ENCODE measurements around the gene PGS1. TPM values are rescaled to one million over a fixed set of nuclear protein-coding genes. Genes with fewer than 3 reads are reported as not detected.

PGS1 gene
- total RNA-seq, 6 experiments from 2014 or later, result 20.2 to 26.1 (median 24.5) TPM

- TF ChIP-seq, protein P1, sequence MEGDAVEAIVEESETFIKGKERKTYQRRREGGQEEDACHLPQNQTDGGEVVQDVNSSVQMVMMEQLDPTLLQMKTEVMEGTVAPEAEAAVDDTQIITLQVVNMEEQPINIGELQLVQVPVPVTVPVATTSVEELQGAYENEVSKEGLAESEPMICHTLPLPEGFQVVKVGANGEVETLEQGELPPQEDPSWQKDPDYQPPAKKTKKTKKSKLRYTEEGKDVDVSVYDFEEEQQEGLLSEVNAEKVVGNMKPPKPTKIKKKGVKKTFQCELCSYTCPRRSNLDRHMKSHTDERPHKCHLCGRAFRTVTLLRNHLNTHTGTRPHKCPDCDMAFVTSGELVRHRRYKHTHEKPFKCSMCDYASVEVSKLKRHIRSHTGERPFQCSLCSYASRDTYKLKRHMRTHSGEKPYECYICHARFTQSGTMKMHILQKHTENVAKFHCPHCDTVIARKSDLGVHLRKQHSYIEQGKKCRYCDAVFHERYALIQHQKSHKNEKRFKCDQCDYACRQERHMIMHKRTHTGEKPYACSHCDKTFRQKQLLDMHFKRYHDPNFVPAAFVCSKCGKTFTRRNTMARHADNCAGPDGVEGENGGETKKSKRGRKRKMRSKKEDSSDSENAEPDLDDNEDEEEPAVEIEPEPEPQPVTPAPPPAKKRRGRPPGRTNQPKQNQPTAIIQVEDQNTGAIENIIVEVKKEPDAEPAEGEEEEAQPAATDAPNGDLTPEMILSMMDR (IDR thresholded peaks at IDR 0.05), result no peak
- Mint-ChIP-seq H3K4me1 (ENCODE audit: low read depth) (peaks cover 17% of the 10 kb centered on the region), H3K4me3 (no peak overlapping the region), H3K27ac (no peak overlapping the region), H3K9me3 (no peaks in the 10 kb centered on the region), H3K27me3 (ENCODE audit: insufficient read depth) (peaks cover 2% of the 10 kb centered on the region; the same call in 1 of the 2 replicates), H3K36me3 (ENCODE audit: low read depth) (peaks cover 14% of the 10 kb centered on the region)
- DNase-seq, result no peak
Measured at GRCh38 chr17:78423961-78424675, 45.7 kb downstream of the PGS1 start.

GRCh38 chr17:78425429-78425828 lies 47.0 kb downstream of the PGS1 start:
- Mint-ChIP-seq H3K27me3 (ENCODE audit: insufficient read depth) (peaks cover 2% of the 10 kb centered on the region; the same call in 1 of the 2 replicates), H3K4me3 (no peak overlapping the region), H3K36me3 (ENCODE audit: low read depth) (peaks cover 19% of the 10 kb centered on the region), H3K4me1 (ENCODE audit: low read depth) (peaks cover 6% of the 10 kb centered on the region), H3K9me3 (no peaks in the 10 kb centered on the region), H3K27ac (no peak overlapping the region)
- DNase-seq, result no peak
- TF ChIP-seq, protein P1 (IDR thresholded peaks at IDR 0.05), result no peak

GRCh38 chr17:78426293-78426879 lies 47.9 kb downstream of the PGS1 start:
- TF ChIP-seq, protein P1 (IDR thresholded peaks at IDR 0.05), result no peak
- peaks cover 14% of the 10 kb centered on the region for H3K36me3 Mint-ChIP-seq (ENCODE audit: low read depth)
- no peaks in the 10 kb centered on the region for H3K9me3 Mint-ChIP-seq
- H3K27me3 Mint-ChIP-seq (ENCODE audit: insufficient read depth), result peaks cover 2% of the 10 kb centered on the region; the same call in 1 of the 2 replicates
- H3K4me3 Mint-ChIP-seq, result no peak overlapping the region
- DNase-seq, result no peak
- no peak overlapping the region for H3K27ac Mint-ChIP-seq
- H3K4me1 Mint-ChIP-seq (ENCODE audit: low read depth), result no peaks in the 10 kb centered on the region

DNA sequence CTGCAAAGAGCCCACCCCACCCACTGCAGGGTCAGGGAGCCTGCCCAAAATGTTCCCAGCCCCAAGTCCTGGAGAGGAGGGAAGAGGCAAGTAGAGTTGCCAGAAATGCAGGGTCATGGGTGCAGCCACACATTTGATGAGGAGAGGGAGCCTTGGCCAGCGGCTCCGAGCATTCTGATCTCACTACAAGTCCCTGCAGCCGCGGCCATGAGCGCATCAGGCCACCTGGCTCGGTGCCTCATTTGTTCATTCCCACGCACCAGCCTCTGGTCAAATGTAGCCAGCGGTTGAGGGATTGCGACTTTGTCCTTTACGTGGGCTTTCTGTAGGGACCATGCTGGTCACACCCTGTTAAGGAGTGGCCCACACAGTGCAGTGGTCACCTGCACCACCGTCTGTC lies 48.7 kb downstream of the PGS1 start:
- TF ChIP-seq, protein P1 (IDR thresholded peaks at IDR 0.05), result no peak
- Mint-ChIP-seq H3K36me3 (ENCODE audit: low read depth) (peaks cover 10% of the 10 kb centered on the region), H3K27ac (no peak overlapping the region), H3K4me3 (no peak overlapping the region), H3K9me3 (no peaks in the 10 kb centered on the region), H3K4me1 (ENCODE audit: low read depth) (no peaks in the 10 kb centered on the region), H3K27me3 (ENCODE audit: insufficient read depth) (peaks cover 2% of the 10 kb centered on the region; the same call in 1 of the 2 replicates)
- no peak for DNase-seq

- Mint-ChIP-seq H3K27me3 (ENCODE audit: insufficient read depth) (peaks cover 2% of the 10 kb centered on the region; the same call in 1 of the 2 replicates), H3K4me1 (ENCODE audit: low read depth) (no peaks in the 10 kb centered on the region), H3K36me3 (ENCODE audit: low read depth) (peaks cover 9% of the 10 kb centered on the region), H3K27ac (no peak overlapping the region), H3K9me3 (no peaks in the 10 kb centered on the region), H3K4me3 (no peak overlapping the region)
- TF ChIP-seq, protein P1 (IDR thresholded peaks at IDR 0.05), result no peak
- no peak for DNase-seq
Measured at GRCh38 chr17:78428025-78428575, 49.7 kb downstream of the PGS1 start.
